Ascending aorta (tissue), 2 donors: ENCODE data around the gene RFPL3. TPM values are rescaled to one million over a fixed set of nuclear protein-coding genes. Genes with fewer than 3 reads are reported as not detected.
"Not testable (repeated sequence)": the region's sequence is repeated elsewhere in the genome, so short reads cannot be mapped to it uniquely, and the experiment has no call there.

Experiments
- DNase-seq, 2 donors: peaks; one replicate each; pipeline ENCODE4 v3.0.0-alpha.2; 2019; ENCODE audit warnings: low spot score in 2 of 2
- H3K27ac ChIP-seq, 2 donors: fragments of 200-600 bp; sonication (generic); one replicate each; pipeline ENCODE4 v1.5.1; 2016 to 2017; ENCODE audit warnings: mild to moderate bottlenecking in 1 of 2
- H3K27me3 ChIP-seq: fragments of 200-600 bp; sonication (generic); one replicate; pipeline ENCODE4 v1.5.1; 2017
- H3K36me3 ChIP-seq, 2 donors: fragments of 200-600 bp; sonication (generic); one replicate each; pipeline ENCODE4 v1.5.1; 2016
- H3K4me1 ChIP-seq, 2 donors: fragments of 200-600 bp; sonication (generic); one replicate each; pipeline ENCODE4 v1.5.1; 2016 to 2017; ENCODE audit warnings: mild to moderate bottlenecking in 1 of 2
- H3K4me3 ChIP-seq, 2 donors: fragments of 200-600 bp; sonication (generic); one replicate each; pipeline ENCODE4 v1.5.1; 2016 to 2017; ENCODE audit warnings: mild to moderate bottlenecking in 1 of 2
- H3K9me3 ChIP-seq, 2 donors: fragments of 200-600 bp; sonication (generic); one replicate each; pipeline ENCODE4 v1.5.1; 2016
- CTCF ChIP-seq, 3 experiments: fragments of 200-600 bp in 2 of 3; fragments of 450-650 bp in 1 of 3; sonication (generic) in 2 of 3; IDR thresholded peaks; one replicate each; pipeline ENCODE4 v1.5.1; 2016 to 2019; ENCODE audit warnings: antibody characterized with exemption in 3 of 3, mild to moderate bottlenecking in 1 of 3, moderate library complexity in 1 of 3
- intact Hi-C: fragments of 100-400 bp; cut with DNase I; formaldehyde crosslinking; loops from one replicate; pipeline ENCODE4 v1.15.1; 2023
- total RNA-seq: library from RNA; depleted of rRNA; stranded (reverse); fragments of >200 nt; gene quantifications from one replicate; pipeline ENCODE4 v1.1.0, GENCODE V29; 2016

RFPL3 gene
- total RNA-seq = not detected

DNA sequence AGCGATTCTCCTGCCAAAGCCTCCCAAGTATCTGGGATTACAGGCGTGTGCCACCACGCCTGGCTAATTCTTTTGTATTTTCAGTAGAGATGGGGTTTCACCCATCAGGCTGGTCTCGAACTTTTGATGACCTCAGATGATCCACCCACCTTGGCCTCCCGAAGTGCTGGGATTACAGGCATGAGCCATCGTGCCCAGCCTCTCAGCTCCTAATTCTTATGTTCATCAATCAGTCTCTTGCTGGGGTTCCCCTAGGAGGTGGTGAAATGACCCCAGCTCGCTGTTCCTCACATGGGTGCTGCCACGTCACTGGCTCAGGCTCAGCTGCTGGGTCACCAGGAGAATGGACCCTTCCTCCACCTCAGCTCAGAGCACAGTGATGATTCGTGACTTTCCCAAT is at the start of gene RFPL3:
Gene RFPL3 (plus strand): TSS at position 301 of the 400 bp plus-strand sequence. CDS start 205 bp downstream, outside the sequence.
- DNase-seq, H3K4me1 ChIP-seq, H3K36me3 ChIP-seq, H3K27ac ChIP-seq, H3K27me3 ChIP-seq, H3K9me3 ChIP-seq, intact Hi-C loops, H3K4me3 ChIP-seq: not testable (repeated sequence)

- Histone ChIP-seq H3K36me3 (no peaks in the 10 kb centered on the region), H3K27ac (no peak overlapping the region), H3K4me1 (no peaks in the 10 kb centered on the region), H3K9me3 (no peaks in the 10 kb centered on the region), H3K27me3 (no peaks in the 10 kb centered on the region), H3K4me3 (no peak overlapping the region)
- DNase-seq = no peak
- intact Hi-C loops = no loop called here
- no peak for TF ChIP-seq CTCF (IDR thresholded peaks at IDR 0.05)
Measured at GRCh38 chr22:32308191-32308590, 49.5 kb upstream of the RFPL3 start.

GRCh38 chr22:32308934-32309333 is 48.7 kb upstream of the RFPL3 start:
- Histone ChIP-seq H3K9me3 (no peaks in the 10 kb centered on the region), H3K4me1 (no peaks in the 10 kb centered on the region), H3K4me3 (no peak overlapping the region), H3K36me3 (no peaks in the 10 kb centered on the region), H3K27me3 (no peaks in the 10 kb centered on the region), H3K27ac (no peak overlapping the region)
- intact Hi-C loops = no loop called here
- DNase-seq = no peak
- no peak for TF ChIP-seq CTCF (IDR thresholded peaks at IDR 0.05)

GRCh38 chr22:32309585-32310251 is 47.9 kb upstream of the RFPL3 start:
- no peaks in the 10 kb centered on the region for H3K4me1 ChIP-seq
- H3K4me3 ChIP-seq = no peak overlapping the region
- DNase-seq = no peak
- no peaks in the 10 kb centered on the region for H3K36me3 ChIP-seq
- intact Hi-C loops = no loop called here
- no peak for TF ChIP-seq CTCF (IDR thresholded peaks at IDR 0.05)
- no peak overlapping the region for H3K27ac ChIP-seq
- H3K27me3 ChIP-seq = no peaks in the 10 kb centered on the region
- H3K9me3 ChIP-seq = no peaks in the 10 kb centered on the region

DNA sequence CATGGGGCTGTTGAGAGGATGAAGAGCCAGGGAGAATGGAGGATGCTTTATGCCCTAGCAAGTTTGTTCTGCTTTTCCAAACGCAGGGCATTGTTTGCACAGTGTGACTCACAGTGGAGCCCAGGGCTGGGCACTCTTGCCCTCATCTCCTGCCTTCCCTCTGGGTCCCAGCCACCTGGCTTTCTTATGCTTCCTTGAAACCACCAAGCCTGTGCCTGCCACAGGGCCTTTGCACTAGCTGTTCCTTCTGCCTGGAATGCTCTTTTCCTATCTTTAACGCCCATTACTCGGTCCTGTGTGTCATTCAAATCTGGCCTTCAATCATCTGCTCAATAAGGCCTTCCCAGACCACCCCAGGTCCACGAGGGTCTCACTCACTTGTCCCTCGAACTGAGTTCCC is 46.9 kb upstream of the RFPL3 start:
- no peak for DNase-seq

More for the DNA sequence above, 46.9 kb upstream of the RFPL3 start:
- Histone ChIP-seq H3K27me3 (no peaks in the 10 kb centered on the region), H3K9me3 (no peaks in the 10 kb centered on the region), H3K36me3 (no peaks in the 10 kb centered on the region), H3K4me3 (no peak overlapping the region), H3K27ac (no peak overlapping the region), H3K4me1 (no peaks in the 10 kb centered on the region)
- TF ChIP-seq CTCF (IDR thresholded peaks at IDR 0.05) = no peak
- intact Hi-C loops = no loop called here
